ENCODE data around the gene MCHR1.

Gene MCHR1

DNA sequence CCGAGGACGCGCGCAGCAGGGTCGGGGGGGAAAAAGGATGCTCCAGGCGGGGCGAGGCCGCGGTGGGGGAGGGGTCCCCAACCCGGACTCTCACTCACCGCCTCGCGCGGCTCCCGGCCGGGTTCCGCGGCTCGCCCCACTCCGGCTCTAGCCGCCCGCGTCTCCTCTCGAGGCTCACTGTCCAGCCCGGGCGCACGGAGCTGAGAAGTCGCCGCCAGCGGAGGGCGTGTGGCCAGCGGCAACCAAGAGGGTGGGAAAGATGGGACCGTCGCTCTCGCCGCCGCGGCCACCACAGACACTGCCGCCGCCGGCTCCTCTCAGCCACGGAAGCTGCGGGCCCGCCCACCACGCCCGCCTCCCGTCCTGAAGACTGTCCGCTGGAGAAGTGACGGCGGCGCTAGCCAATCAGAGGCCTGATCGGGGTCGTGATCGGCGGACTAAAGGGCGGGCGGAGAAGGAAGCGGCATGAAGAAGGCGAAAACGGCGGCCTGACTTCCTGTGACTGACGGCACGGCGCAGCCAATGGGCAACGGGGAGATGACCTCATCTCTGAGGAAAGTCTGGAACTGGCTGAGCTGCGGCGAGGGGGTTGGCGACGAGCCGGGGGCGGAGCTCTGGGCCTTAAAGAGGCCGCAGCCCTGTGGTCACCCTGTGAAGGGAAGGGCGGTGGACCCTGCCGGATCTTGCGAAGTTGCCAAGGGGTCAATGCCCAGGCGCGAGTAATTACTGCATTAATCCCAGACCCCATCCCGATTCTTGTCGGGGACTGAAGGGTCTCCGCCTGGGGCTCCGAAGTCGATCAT, 42.7 kb upstream of the MCHR1 start, which contains the start of gene MRTFA:
Gene MRTFA (minus strand): TSS at position 340 of the 803 bp plus-strand sequence.
- DNase-seq (ENCODE audit: low read depth), result peak; percentile 100
- H3K4me3 ChIP-seq (ENCODE audit: low read depth, low read length), result peak within 1 kb of the TSS; percentile 96
- TF ChIP-seq, protein P1, sequence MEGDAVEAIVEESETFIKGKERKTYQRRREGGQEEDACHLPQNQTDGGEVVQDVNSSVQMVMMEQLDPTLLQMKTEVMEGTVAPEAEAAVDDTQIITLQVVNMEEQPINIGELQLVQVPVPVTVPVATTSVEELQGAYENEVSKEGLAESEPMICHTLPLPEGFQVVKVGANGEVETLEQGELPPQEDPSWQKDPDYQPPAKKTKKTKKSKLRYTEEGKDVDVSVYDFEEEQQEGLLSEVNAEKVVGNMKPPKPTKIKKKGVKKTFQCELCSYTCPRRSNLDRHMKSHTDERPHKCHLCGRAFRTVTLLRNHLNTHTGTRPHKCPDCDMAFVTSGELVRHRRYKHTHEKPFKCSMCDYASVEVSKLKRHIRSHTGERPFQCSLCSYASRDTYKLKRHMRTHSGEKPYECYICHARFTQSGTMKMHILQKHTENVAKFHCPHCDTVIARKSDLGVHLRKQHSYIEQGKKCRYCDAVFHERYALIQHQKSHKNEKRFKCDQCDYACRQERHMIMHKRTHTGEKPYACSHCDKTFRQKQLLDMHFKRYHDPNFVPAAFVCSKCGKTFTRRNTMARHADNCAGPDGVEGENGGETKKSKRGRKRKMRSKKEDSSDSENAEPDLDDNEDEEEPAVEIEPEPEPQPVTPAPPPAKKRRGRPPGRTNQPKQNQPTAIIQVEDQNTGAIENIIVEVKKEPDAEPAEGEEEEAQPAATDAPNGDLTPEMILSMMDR (conservative IDR thresholded peaks at IDR 0.05; ENCODE audit: low read depth, low read length), result no peak

DNA sequence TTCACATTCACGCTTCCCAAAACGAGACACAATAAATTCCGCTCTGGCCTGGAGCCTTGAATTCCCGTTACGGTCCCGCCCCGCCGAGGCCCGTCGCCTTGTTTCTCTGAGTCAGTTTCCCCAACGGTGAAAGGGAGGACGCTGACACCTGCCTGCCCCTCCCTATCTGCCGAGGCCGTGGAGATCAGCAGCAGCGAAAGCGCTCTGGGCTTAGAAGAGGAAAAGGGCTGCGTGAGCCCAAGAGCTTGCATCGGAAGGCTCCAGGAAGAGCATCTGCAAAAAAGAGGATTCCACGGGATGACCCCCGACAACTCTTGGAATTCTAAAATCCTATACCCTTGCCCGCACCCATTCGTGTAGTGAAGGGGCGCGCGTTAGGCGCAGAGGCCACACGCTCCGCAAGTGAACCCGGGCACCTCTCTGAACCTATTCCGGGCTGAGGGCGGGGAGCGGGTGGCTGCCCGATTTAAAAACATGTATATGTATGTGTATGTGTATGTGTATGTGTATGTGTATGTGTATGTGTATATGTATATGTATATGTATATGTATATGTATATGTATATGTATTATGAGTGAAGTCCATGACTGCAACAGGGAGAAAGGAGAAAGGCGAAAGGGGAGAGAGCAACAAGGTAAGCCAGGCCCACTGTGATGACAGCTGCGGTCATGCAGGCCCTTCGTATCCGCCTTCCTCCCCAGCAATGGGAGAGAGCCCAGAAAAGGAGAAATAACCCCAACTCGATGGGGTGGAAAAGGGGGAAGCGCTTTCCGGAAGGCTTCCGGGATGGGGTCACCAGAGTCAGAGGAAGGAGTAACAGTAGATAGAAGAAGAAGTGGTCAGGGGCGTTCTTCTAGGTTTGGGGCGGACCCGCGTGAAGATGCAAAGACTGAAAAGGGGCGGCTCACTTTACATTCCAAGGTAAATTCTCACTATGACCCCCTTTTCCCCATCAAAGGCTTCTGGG, 41.8 kb upstream of the MCHR1 start:
- H3K4me3 ChIP-seq (ENCODE audit: low read depth, low read length), result peak overlapping the region; percentile 82
- no peak for DNase-seq (ENCODE audit: low read depth)
- TF ChIP-seq, protein P1 (conservative IDR thresholded peaks at IDR 0.05; ENCODE audit: low read depth, low read length), result no peak

DNA sequence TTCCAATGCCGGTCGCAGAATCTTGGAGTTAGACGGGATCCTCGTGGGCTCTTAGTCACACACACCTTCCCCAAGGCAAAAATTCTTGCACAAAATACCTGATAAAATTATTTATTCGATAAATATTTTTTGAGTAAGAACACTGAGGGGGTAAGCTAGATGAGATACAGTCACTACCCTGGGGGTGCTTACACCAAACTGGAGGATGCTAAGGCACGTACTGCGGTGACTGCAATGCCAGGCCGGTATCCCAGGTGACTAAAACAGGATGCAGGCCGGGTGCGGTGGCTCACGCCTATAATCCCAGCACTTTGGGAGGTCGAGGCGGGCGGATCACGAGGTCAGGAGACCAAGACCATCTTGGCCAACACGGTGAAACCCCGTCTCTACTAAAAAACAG, 41.0 kb upstream of the MCHR1 start:
- no peak overlapping the region for H3K4me3 ChIP-seq (ENCODE audit: low read depth, low read length)
- TF ChIP-seq, protein P1 (conservative IDR thresholded peaks at IDR 0.05; ENCODE audit: low read depth, low read length), result no peak
- DNase-seq (ENCODE audit: low read depth), result no peak

DNA sequence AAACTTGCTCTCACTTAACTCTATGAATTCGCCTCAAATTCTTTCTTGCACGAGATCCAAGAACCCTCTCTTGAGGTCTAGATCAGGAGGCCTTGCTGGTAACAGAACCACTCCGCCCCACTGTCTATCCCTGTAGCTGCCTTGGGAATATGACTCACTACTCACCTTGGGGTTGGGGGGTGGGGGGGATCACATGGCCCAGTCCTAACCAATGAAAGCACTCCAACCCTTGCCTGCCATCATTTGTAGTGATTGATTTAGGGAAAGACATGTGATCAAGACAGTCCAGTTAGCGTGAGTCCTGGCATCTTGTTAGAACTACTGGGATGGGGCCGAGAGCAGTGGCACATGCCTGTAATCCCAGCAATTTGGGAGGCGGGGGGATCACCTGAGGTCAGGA, 38.0 kb upstream of the MCHR1 start:
- H3K4me3 ChIP-seq (ENCODE audit: low read depth, low read length), result no peak overlapping the region
- TF ChIP-seq, protein P1 (conservative IDR thresholded peaks at IDR 0.05; ENCODE audit: low read depth, low read length), result no peak
- no peak for DNase-seq (ENCODE audit: low read depth)

DNA sequence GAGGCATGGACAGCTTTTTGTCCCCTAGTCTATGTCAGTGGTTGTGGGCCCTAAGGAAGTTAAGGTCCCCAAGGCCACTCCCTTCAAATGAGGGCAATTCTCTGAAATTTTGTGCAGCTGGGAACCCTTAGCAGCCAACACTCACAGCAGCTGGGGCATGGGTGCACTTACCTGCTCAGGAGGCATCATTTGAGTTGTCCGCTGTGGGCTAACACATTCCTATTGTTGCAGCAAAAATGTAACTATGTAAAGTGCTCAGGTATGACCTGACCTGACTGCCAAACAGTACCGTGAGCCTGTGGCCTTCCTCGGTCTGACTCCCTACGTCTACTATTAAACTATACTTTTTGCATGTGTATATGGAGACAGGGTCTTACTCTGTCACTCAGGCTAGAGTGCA, 37.0 kb upstream of the MCHR1 start:
- H3K4me3 ChIP-seq (ENCODE audit: low read depth, low read length), result no peak overlapping the region
- no peak for DNase-seq (ENCODE audit: low read depth)
- TF ChIP-seq, protein P1 (conservative IDR thresholded peaks at IDR 0.05; ENCODE audit: low read depth, low read length), result no peak

DNA sequence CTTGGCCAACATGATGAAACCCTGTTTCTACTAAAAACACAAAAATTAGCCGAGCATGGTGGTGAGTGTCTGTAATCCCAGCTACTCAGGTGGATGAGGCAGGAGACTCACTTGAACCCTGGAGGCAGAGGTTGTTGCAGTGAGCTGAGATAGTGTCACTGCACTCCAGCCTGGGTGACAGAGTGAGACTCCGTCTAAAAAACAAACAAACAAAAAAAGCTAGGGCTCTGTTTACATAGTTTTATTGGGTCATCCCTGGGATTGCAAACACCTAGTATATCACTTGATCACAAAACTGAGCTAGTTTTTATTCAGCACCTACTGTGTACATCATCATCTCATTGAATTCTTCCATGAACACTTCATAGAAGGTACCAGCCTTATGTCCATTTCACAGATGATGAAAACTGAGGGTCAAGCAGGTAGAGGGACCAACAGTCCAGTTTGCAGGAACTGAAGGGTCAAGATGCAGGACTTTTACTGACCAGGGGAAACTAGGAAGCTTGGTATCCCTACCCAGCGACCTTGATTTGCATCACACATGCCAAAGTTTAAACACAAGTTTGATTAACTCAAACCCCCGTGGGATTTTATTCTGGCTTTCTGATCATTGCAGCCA, 33.6 kb upstream of the MCHR1 start:
- TF ChIP-seq, protein P1 (conservative IDR thresholded peaks at IDR 0.05; ENCODE audit: low read depth, low read length), result no peak
- no peak for DNase-seq (ENCODE audit: low read depth)
- H3K4me3 ChIP-seq (ENCODE audit: low read depth, low read length), result no peak overlapping the region

Measured in choroid plexus epithelial cell (primary cell).